Kidney tubule cell (primary cell): ENCODE measurements around the gene EIF4E3.

Experiments used
- DNase-seq: peaks from one replicate; pipeline ENCODE4 v3.0.0-alpha.2; 2018; ENCODE audit warnings: low spot score

EIF4E3 gene

GRCh38 chr3:71723452-71724170 is 1.6 kb downstream of the EIF4E3 start:
- no peak for DNase-seq

- DNase-seq = no peak
Measured at GRCh38 chr3:71722693-71723092, 2.5 kb downstream of the EIF4E3 start.

DNA sequence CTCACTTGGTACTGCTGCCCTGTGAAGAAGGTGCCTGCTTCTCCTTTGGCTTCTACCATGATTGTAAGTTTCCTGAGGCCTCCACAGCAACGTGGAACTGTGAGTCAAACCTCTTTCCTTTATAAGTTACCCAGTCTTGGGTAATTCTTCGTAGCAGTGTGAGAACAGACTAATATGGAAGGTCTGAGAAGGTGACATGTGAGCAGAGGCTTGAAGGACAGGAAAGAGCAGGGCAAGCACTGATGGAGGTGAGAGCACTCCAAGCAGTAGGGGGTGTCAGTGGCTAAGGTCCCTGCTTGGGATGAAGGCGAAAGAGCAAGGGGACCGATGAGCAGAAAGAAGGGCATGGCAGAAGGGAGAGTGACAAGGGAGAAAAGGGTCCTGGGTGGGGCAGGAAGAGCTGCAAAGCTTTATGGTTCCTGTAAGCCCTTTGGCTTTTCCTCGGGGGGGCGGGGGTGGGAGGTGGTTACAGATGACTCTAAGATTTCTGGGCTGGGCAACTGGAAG is 3.5 kb downstream of the EIF4E3 start:
- DNase-seq = no peak

GRCh38 chr3:71721002-71721401 is 4.2 kb downstream of the EIF4E3 start:
- no peak for DNase-seq

DNA sequence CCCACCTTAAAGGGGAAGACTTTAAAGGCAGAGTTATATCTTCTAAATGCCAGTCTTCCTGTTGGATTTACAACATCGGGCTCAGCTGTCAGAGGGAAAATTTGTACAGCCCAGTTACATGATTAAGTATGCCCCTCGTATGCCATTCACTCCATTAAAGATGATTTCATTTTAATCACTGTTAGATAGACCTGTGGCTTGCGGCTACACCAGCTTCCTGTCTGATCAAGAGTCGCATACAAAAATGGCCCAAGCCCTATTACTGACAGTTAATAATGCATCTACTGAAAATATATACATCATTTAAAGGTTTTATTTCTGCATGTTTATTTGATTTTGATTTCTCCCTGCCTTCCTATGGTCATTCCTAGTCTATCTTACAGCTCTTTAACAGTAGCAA is 7.1 kb downstream of the EIF4E3 start:
- DNase-seq = no peak

- DNase-seq = no peak
Measured at GRCh38 chr3:71714595-71714994, 10.6 kb downstream of the EIF4E3 start.

GRCh38 chr3:71713041-71713440 is 12.2 kb downstream of the EIF4E3 start:
- peak; percentile 77 for DNase-seq

DNA sequence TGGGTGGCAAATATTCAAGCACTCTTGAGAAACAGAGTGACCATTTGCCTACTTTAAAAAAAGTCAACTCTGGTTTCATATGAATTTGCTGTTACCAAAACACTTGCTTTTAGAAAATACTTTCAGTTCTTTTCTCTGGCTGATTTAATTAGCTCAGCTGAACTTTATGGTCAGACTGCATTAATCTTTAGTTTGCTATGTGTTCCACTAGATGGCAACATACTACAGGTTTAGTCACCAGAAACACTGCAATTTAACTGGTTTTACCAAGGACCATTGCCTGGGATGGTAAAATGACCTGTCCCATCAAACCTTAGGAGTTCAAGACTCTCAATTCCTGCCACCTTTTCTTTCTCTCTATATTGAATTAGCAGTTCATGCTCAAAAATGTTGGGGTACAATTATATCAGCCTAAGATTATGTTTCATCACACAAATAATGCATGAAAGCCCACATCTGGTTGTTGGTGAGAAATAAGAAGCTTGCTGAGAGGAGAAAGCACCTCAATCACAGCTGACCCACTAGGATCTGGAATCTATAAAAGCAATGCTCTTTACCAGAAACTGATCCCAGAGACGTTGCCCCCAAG is 14.2 kb downstream of the EIF4E3 start:
- DNase-seq = peak; percentile 66

GRCh38 chr3:71709908-71710511 is 15.2 kb downstream of the EIF4E3 start:
- no peak for DNase-seq

DNA sequence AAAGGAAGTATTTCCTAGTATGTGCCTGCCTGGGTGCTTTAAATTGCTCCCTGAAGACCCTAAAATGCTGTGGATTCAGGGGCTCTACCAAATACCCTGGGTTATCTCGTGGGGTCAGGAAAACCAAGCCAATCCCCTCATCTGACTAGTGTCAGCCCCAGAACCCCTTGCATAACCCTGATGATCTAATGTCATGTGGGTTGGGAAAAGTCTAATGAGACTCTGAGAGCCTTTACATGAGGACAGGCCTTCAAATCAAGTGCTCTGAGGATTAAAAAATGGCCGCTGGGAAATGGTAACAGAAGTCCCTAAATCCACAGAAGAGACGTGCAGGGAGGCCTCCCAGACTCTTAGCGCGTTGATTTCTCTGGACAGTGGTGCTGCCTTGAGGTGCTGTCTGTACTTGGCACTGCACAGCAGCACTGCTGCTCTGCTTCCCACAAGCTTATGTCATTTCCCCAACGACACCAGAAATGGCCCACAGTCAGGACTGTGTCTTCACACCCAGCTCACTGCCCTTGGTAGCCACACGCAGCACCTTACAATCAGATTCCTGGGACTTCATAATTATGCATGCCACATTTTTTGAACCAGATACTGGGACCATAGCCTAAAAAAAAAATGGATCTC is 16.6 kb downstream of the EIF4E3 start:
- no peak for DNase-seq

GRCh38 chr3:71707595-71707994 is 17.6 kb downstream of the EIF4E3 start:
- peak; percentile 94 for DNase-seq

- DNase-seq = no peak
Measured at GRCh38 chr3:71705681-71706080, 19.5 kb downstream of the EIF4E3 start.

- no peak for DNase-seq
Measured at GRCh38 chr3:71704915-71705314, 20.3 kb downstream of the EIF4E3 start.

DNA sequence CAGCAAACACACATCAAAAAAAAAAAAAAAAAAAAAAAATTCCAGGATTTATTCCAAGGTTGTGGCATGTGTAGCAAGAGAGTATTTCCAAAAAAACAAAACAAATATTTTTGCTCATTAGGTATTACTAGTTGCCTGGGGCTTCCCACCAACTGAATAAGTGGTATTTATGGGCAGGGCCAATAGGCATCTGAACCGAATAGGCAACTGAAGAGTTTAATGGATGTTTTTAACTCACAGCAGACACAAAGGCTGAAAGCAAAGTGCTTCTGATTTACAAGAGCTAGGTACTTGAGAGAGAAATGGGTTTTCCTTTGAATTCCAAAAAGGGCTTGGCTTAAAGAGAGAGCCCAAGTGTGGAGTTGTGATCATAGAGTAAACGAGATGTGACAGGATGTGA is 21.4 kb downstream of the EIF4E3 start:
- no peak for DNase-seq

GRCh38 chr3:71702131-71703024 is 22.8 kb downstream of the EIF4E3 start:
- DNase-seq = peak; percentile 92

- no peak for DNase-seq
Measured at GRCh38 chr3:71701251-71701762, 23.9 kb downstream of the EIF4E3 start.

DNA sequence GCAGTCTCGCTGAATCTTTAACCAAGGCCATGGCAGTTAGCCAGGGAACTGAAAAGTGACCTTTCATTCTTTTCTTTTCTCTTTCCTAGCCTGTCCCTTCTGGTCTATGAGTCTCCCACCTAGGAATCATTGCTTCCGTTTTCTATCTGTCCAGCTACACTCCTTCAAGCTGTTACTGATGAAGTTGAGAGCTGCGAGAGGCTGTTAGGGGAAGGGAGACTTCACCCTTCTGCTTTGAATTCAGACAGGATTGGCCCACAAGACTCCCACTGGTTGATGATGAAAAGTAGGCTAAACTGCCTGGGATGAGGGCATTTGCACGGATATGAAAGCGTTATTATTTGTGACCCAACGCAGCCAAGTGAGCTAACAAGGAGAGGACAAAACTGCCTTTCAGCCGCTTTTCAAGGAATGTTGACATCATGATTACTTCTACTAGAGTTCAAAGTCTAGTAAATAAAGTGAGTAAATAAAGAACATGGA is 30.2 kb downstream of the EIF4E3 start:
- DNase-seq = peak; percentile 61

DNA sequence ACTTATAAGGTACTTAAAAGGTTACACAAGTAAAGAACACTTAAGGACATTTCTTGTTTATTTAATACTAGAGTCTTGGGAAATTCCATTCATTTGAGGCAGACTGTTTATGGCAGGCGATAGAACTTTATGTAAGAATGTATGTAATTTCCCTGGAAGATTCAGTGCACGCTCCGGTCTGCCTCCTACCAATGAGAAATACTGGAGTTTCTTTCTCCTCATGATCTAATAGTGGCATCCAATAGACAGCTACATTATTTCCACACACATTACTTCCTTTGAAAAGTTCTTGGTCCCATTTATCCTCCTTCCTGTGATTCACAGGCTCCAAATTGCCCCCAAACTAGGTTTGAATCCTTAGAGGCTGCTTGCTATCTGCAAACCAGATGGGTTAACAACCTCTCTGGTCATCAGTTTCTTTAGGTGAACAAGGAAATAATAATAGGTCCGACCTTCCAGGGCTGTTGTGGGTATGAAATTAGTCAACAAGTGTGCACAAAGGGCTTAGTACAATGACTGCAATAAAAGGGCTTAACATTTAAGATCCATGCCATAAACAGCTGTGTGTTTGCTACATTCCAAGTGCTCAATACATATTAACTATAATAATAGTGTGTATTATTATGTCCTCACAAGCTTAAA is 30.7 kb downstream of the EIF4E3 start:
- peak; percentile 58 for DNase-seq

- peak; percentile 16 for DNase-seq
Measured at GRCh38 chr3:71693641-71694040, 31.6 kb downstream of the EIF4E3 start.

DNA sequence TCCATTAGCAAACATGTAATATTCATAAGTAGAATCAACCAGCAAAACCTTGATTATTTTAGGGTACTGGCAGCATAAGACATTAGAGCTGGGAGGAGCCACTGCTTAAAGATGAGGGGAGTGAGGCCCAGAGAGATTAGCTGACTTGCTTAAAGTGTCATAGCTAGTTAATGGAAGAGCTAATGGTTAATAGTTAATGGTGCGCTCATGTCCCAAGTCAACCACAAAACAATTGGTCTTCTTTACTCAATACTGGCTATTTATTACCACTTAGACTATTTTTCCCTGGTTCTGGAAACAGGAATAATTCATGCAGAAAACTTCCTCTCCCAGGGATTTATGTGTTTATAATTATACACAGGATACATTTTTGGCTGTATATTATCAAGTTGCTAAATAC is 33.1 kb downstream of the EIF4E3 start:
- DNase-seq = peak; percentile 82

- peak; percentile 81 for DNase-seq
Measured at GRCh38 chr3:71690341-71690841, 34.8 kb downstream of the EIF4E3 start.
